ENCODE data around the gene SYNGR4. TPM values are rescaled to one million over a fixed set of nuclear protein-coding genes. Genes with fewer than 3 reads are reported as not detected.

SYNGR4 gene
- polyA plus RNA-seq, 1 donor (not counting 4 experiments of a cell fraction or from before 2014, with no cell fraction given): not detected

DNA sequence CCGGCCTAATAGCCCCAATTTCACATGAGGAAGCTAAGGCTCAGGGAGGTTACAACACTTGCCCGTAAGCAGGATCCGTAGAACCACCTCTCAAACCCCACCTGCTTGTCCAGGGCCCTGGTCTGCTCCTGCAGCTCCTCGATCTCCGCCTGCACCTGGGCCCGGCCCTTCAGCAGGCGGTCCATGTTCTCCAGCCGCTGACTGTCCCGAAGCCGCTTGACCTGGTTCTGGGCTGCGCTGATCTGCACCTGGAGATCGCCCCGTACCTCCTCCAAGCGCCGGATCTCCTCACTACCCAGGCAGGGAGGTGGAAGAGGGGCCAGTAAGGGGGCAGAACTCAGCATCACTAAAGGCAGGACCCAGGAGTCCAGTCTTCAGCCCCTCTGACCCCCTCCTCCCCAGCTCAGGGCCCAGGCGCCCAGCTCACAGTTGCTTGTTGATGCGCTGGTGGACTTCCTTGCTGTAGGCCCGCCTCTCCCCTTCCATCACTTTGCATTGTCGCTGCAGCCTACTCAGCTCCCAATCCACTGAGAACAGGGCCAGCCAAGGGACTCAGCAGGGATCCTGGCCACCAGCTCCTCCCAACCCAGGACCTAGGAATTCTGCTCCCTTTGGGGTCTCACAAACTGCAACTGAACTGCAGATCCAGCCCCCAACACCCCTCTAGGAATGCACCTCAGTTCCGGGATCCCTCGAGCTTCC lies 45.7 kb upstream of the SYNGR4 start:
- no peak for FAIRE-seq
- no peak overlapping the region for H3K9ac ChIP-seq (ENCODE audit: control insufficient read depth, extremely low read depth, insufficient read depth, low read length)
- dilution Hi-C loops (cut with MboI; ENCODE audit: extremely low pct_ligation_motif_present, low sequenced_read_pairs): no loop called here

GRCh38 chr19:48319647-48320541 lies 44.3 kb upstream of the SYNGR4 start:
- Histone ChIP-seq H3K9me3 (ENCODE audit: control insufficient read depth, low read depth, low read length) (no peaks in the 10 kb centered on the region), H3K27me3 (ENCODE audit: control insufficient read depth, extremely low read depth, insufficient read depth, low read length) (no peaks in the 10 kb centered on the region), H4K20me1 (ENCODE audit: control insufficient read depth, extremely low read depth, insufficient read depth, low read length) (no peaks in the 10 kb centered on the region), H3K9ac (ENCODE audit: control insufficient read depth, extremely low read depth, insufficient read depth, low read length) (no peak overlapping the region), H3K27ac (ENCODE audit: control insufficient read depth, insufficient read depth, low read length) (no peak overlapping the region), H3K36me3 (ENCODE audit: control insufficient read depth in 2 of 2, extremely low read depth in 1 of 2, insufficient read depth in 2 of 2, low read length in 2 of 2) (no peaks in the 10 kb centered on the region), H3K4me3 (ENCODE audit: control insufficient read depth in 2 of 3, extremely low read depth in 1 of 3, insufficient read depth in 2 of 3, low read depth in 1 of 3, low read length in 3 of 3) (no peak overlapping the region), H3K79me2 (ENCODE audit: control insufficient read depth, insufficient read depth, low read length) (no peaks in the 10 kb centered on the region), H3K9me1 (ENCODE audit: control insufficient read depth, extremely low read depth, insufficient read depth, low read length) (no peaks in the 10 kb centered on the region), H3K4me1 (ENCODE audit: control insufficient read depth, extremely low read depth, insufficient read depth, low read length) (peaks cover 18% of the 10 kb centered on the region), H3K4me2 (ENCODE audit: control insufficient read depth, extremely low read depth, insufficient read depth, low read depth, low read length) (no peak overlapping the region), H2AFZ (ENCODE audit: control insufficient read depth, low read length) (no peak overlapping the region)
- dilution Hi-C loops (cut with MboI; ENCODE audit: extremely low pct_ligation_motif_present, low sequenced_read_pairs): no loop called here
- DNase-seq (ENCODE audit: low read depth, low spot score): no peak
- TF ChIP-seq EZH2 (IDR thresholded peaks at IDR 0.05; ENCODE audit: low read length) (no peak), CTCF (optimal IDR thresholded peaks at IDR 0.05 in 1 of 3, IDR thresholded peaks at IDR 0.05 in 1 of 3, conservative IDR thresholded peaks at IDR 0.05 in 1 of 3; ENCODE audit: extremely low read depth in 1 of 3, insufficient read depth in 2 of 3, low read length in 3 of 3) (peak; percentile 72 to 91 (median 88))
- no peak for FAIRE-seq

More for the DNA sequence above, 45.7 kb upstream of the SYNGR4 start:
- no peak for DNase-seq (ENCODE audit: low read depth, low spot score)
- Histone ChIP-seq H3K36me3 (ENCODE audit: control insufficient read depth in 2 of 2, extremely low read depth in 1 of 2, insufficient read depth in 2 of 2, low read length in 2 of 2) (no peaks in the 10 kb centered on the region), H3K4me2 (ENCODE audit: control insufficient read depth, extremely low read depth, insufficient read depth, low read depth, low read length) (no peak overlapping the region), H3K9me1 (ENCODE audit: control insufficient read depth, extremely low read depth, insufficient read depth, low read length) (no peaks in the 10 kb centered on the region), H2AFZ (ENCODE audit: control insufficient read depth, low read length) (no peak overlapping the region), H3K27me3 (ENCODE audit: control insufficient read depth, extremely low read depth, insufficient read depth, low read length) (no peaks in the 10 kb centered on the region), H3K79me2 (ENCODE audit: control insufficient read depth, insufficient read depth, low read length) (no peaks in the 10 kb centered on the region), H3K27ac (ENCODE audit: control insufficient read depth, insufficient read depth, low read length) (no peak overlapping the region), H3K4me1 (ENCODE audit: control insufficient read depth, extremely low read depth, insufficient read depth, low read length) (peaks cover 15% of the 10 kb centered on the region), H4K20me1 (ENCODE audit: control insufficient read depth, extremely low read depth, insufficient read depth, low read length) (no peaks in the 10 kb centered on the region), H3K9me3 (ENCODE audit: control insufficient read depth, low read depth, low read length) (no peaks in the 10 kb centered on the region), H3K4me3 (ENCODE audit: control insufficient read depth in 2 of 3, extremely low read depth in 1 of 3, insufficient read depth in 2 of 3, low read depth in 1 of 3, low read length in 3 of 3) (no peak overlapping the region)
- TF ChIP-seq EZH2 (IDR thresholded peaks at IDR 0.05; ENCODE audit: low read length): no peak
- TF ChIP-seq CTCF (optimal IDR thresholded peaks at IDR 0.05 in 1 of 3, IDR thresholded peaks at IDR 0.05 in 1 of 3, conservative IDR thresholded peaks at IDR 0.05 in 1 of 3; ENCODE audit: extremely low read depth in 1 of 3, insufficient read depth in 2 of 3, low read length in 3 of 3): no peak

Measured in keratinocyte (primary cell).